HCT116 (cell line): ENCODE measurements around the gene DOCK1. TPM values are rescaled to one million over a fixed set of nuclear protein-coding genes. Genes with fewer than 3 reads are reported as not detected.

Source experiments
- ATAC-seq: fragments of 200-7000 bp; cut with Tn5 transposase; 2 replicates; pipeline ENCODE4 v1.9.1; 2020; ENCODE audit warnings: mild to moderate bottlenecking, moderate library complexity
- BruUV-seq: library from RNA; stranded (reverse); fragments of 400-500 nt; replicated peaks from 2 replicates; lab custom pipeline; 2021; lab: Mats Ljungman, UMichigan
- CTCF ChIA-PET: fragments of 300-600 bp; sonication (Branson Sonifier 250); formaldehyde crosslinking; loops from one replicate; lab custom pipeline; 2021; ENCODE audit warnings: antibody characterized with exemption; lab: Charles Lee
- POLR2A ChIA-PET: fragments of 300-600, 350-600 bp; sonication (Branson Sonifier 250); formaldehyde crosslinking; loops from one replicate; lab custom pipeline; 2021; ENCODE audit warnings: antibody characterized with exemption; lab: Charles Lee
- RAD21 ChIA-PET, 2 experiments: fragments of 300-600 bp; sonication (Branson Sonifier 250); formaldehyde crosslinking; loops; one replicate each; lab custom pipeline; 2023; ENCODE audit warnings: low total read pairs in 2 of 2; ENCODE audit not compliant: uncharacterized antibody in 2 of 2, unreplicated experiment in 2 of 2, low non-redundant PET in 1 of 2; lab: Charles Lee
- DNase-seq: peaks from one replicate; pipeline ENCODE4 v3.0.0-alpha.2; 2010; ENCODE audit warnings: low read depth, low spot score
- H2AFZ ChIP-seq: fragments of 200-600 bp; shearing (Covaris generic), sonication (generic); 2 replicates; pipeline ENCODE4 v1.6.1; 2017; ENCODE audit warnings: low read depth, mixed run types, mixed read lengths, antibody characterized with exemption, low read length; ENCODE audit not compliant: poor library complexity, severe bottlenecking
- H3K27ac ChIP-seq: 2 replicates; pipeline ENCODE4 v1.5.1; 2012; ENCODE audit warnings: low read depth, low read length
- H3K27me3 ChIP-seq: fragments of 200-600 bp; sonication (generic); 2 replicates; pipeline ENCODE4 v1.6.1; 2016; ENCODE audit warnings: mixed run types, low read length, mixed read lengths; ENCODE audit not compliant: insufficient read depth
- H3K36me3 ChIP-seq, 2 experiments: fragments of 200-500 bp in 1 of 2; fragments of 200-600 bp in 1 of 2; sonication (Bioruptor generic) in 1 of 2; sonication (generic) in 1 of 2; 2 replicates each; pipeline versions ENCODE4 v1.5.1 to v1.6.1; 2014 to 2016; ENCODE audit warnings: low read length in 2 of 2, inconsistent platforms in 1 of 2, mixed read lengths in 1 of 2, mixed run types in 1 of 2; ENCODE audit not compliant: insufficient read depth in 2 of 2, control insufficient read depth in 1 of 2
- H3K4me1 ChIP-seq, 2 experiments: fragments of 200-600 bp in 1 of 2; sonication (generic) in 1 of 2; 2 replicates each; pipeline versions ENCODE4 v1.5.1 to v1.6.1; 2012 to 2017; ENCODE audit warnings: low read length in 2 of 2, inconsistent platforms in 1 of 2, mild to moderate bottlenecking in 1 of 2, mixed read lengths in 1 of 2, mixed run types in 1 of 2, moderate library complexity in 1 of 2; ENCODE audit not compliant: insufficient read depth in 2 of 2, control insufficient read depth in 1 of 2
- H3K4me2 ChIP-seq: fragments of 200-600 bp; sonication (generic); 2 replicates; pipeline ENCODE4 v1.6.1; 2017; ENCODE audit warnings: mixed run types, low read length, mixed read lengths
- H3K4me3 ChIP-seq, 2 experiments: fragments of 200-600 bp in 1 of 2; sonication (generic) in 1 of 2; replicated peaks in 1 of 2; 2 replicates each; pipeline ENCODE4 v1.5.1; 2011 to 2016; ENCODE audit warnings: low read length in 2 of 2, control low read depth in 1 of 2, low read depth in 1 of 2, mild to moderate bottlenecking in 1 of 2, mixed read lengths in 1 of 2, mixed run types in 1 of 2
- H3K79me2 ChIP-seq: fragments of 200-600 bp; sonication (generic); 2 replicates; pipeline ENCODE4 v1.6.1; 2017; ENCODE audit warnings: mild to moderate bottlenecking, mixed run types, low read length, moderate library complexity, mixed read lengths; ENCODE audit not compliant: insufficient read depth
- H3K9ac ChIP-seq: fragments of 200-600 bp; sonication (generic); 2 replicates; pipeline ENCODE4 v1.6.1; 2016; ENCODE audit warnings: low read length, mixed read lengths
- H3K9me2 ChIP-seq: fragments of 200-600 bp; sonication (generic), shearing (Covaris generic); 2 replicates; pipeline ENCODE4 v1.6.1; 2017; ENCODE audit warnings: mixed run types, mild to moderate bottlenecking, moderate library complexity; ENCODE audit not compliant: insufficient read depth
- H3K9me3 ChIP-seq, 2 experiments: fragments of 200-500 bp in 1 of 2; fragments of 200-600 bp in 1 of 2; sonication (Bioruptor generic) in 1 of 2; sonication (generic) in 1 of 2; 2 replicates each; pipeline ENCODE4 v1.6.1; 2014 to 2017; ENCODE audit warnings: low read length in 2 of 2, mixed read lengths in 2 of 2, inconsistent platforms in 1 of 2, low read depth in 1 of 2, mild to moderate bottlenecking in 1 of 2, mixed run types in 1 of 2, moderate library complexity in 1 of 2; ENCODE audit not compliant: control insufficient read depth in 1 of 2, insufficient read depth in 1 of 2
- H4K20me1 ChIP-seq: fragments of 200-600 bp; sonication (generic), shearing (Covaris generic); 2 replicates; pipeline ENCODE4 v1.6.1; 2017; ENCODE audit warnings: mixed run types, mild to moderate bottlenecking, moderate library complexity; ENCODE audit not compliant: insufficient read depth
- CBX3 ChIP-seq: IDR thresholded peaks from 2 replicates; pipeline ENCODE4 v1.6.1; 2012; ENCODE audit warnings: low read depth
- ELF1 ChIP-seq: IDR thresholded peaks from 2 replicates; pipeline ENCODE4 v1.6.1; 2012; ENCODE audit warnings: low read depth, borderline replicate concordance
- EZH2phosphoT487 ChIP-seq: fragments of 200-600 bp; IDR thresholded peaks from 2 replicates; pipeline ENCODE4 v1.6.1; 2018; ENCODE audit warnings: antibody characterized with exemption, borderline replicate concordance
- REST ChIP-seq: IDR thresholded peaks from 2 replicates; pipeline ENCODE4 v1.6.1; 2012; ENCODE audit warnings: low read depth
- SRF ChIP-seq: IDR thresholded peaks from 2 replicates; pipeline ENCODE4 v1.6.1; 2012; ENCODE audit warnings: low read depth
- YY1 ChIP-seq: IDR thresholded peaks from 2 replicates; pipeline ENCODE4 v1.6.1; 2011; ENCODE audit warnings: low read length, low read depth, moderate library complexity, mild to moderate bottlenecking; ENCODE audit not compliant: insufficient replicate concordance; ENCODE audit errors: extremely low read depth
- ZFX ChIP-seq: fragments of 450-650 bp; IDR thresholded peaks from 2 replicates; pipeline ENCODE4 v1.6.1; 2017
- intact Hi-C: fragments of 100-400 bp; cut with micrococcal nuclease; formaldehyde crosslinking; loops from 2 replicates; pipeline ENCODE4 v1.10.0; 2022
- total RNA-seq: library from RNA; stranded (reverse); gene quantifications from one replicate; pipeline ENCODE4 v1.2.1, GENCODE V29; 2021; ENCODE audit not compliant: unreplicated experiment
- TF ChIP-seq, protein P1 (sequence below), 3 experiments: fragments of 200-600 bp in 1 of 3; sonication (generic) in 1 of 3; IDR thresholded peaks in 2 of 3; conservative IDR thresholded peaks in 1 of 3; 2 replicates each; pipeline ENCODE4 v1.5.1; 2012 to 2017; ENCODE audit warnings: low read depth in 2 of 3, low read length in 2 of 3, antibody characterized with exemption in 1 of 3, borderline replicate concordance in 1 of 3, control low read depth in 1 of 3, mild to moderate bottlenecking in 1 of 3, mixed read lengths in 1 of 3, mixed run types in 1 of 3, moderate library complexity in 1 of 3; ENCODE audit not compliant: insufficient read depth in 1 of 3

The DOCK1 gene
- total RNA-seq, 1 experiment from 2014 or later, result 46.5 TPM

GRCh38 chr10:127429601-127430312, 524.5 kb downstream of the DOCK1 start (continued):
- TF ChIP-seq REST (no peak), YY1 (no peak), ZFX (no peak), ELF1 (no peak), SRF (no peak), CBX3 (no peak)

DNA sequence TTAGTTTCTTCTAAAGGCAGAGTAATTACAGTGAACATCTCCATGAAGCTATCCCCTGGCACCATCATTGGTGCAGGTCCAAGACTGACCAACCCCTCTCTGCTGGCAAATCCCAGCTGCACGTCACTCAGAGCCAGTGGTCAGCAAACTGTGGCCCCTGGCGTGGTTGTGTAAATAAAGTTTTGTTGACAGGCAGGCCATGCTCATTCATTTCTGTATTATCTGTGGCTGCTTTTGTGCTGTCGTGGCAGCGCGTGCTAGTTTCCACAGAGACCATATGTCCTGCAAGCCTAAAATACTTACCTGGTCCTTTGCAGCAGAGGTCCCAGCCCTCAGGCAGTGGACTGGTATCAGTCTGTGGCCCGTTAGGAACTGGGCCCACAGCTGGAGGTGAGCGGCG, 526.3 kb downstream of the DOCK1 start:
- RAD21 ChIA-PET, result no interaction called here
- CTCF ChIA-PET, result no interaction called here
- POLR2A ChIA-PET, result no interaction called here

More for the DNA sequence above, 526.3 kb downstream of the DOCK1 start:
- H4K20me1 ChIP-seq, result no peaks in the 10 kb centered on the region
- no peaks in the 10 kb centered on the region for H3K9me3 ChIP-seq
- no peak overlapping the region for H3K4me2 ChIP-seq
- intact Hi-C loops, result no loop called here
- H3K9me2 ChIP-seq, result no peaks in the 10 kb centered on the region
- H3K27me3 ChIP-seq, result no peaks in the 10 kb centered on the region
- H3K36me3 ChIP-seq, result no peaks in the 10 kb centered on the region; a peak in 1 of 4 replicates
- no TSS peak for BruUV-seq
- H2AFZ ChIP-seq, result no peak overlapping the region
- no peak overlapping the region for H3K4me3 ChIP-seq
- H3K79me2 ChIP-seq, result no peaks in the 10 kb centered on the region
- H3K9ac ChIP-seq, result no peak overlapping the region
- TF ChIP-seq, protein P1, sequence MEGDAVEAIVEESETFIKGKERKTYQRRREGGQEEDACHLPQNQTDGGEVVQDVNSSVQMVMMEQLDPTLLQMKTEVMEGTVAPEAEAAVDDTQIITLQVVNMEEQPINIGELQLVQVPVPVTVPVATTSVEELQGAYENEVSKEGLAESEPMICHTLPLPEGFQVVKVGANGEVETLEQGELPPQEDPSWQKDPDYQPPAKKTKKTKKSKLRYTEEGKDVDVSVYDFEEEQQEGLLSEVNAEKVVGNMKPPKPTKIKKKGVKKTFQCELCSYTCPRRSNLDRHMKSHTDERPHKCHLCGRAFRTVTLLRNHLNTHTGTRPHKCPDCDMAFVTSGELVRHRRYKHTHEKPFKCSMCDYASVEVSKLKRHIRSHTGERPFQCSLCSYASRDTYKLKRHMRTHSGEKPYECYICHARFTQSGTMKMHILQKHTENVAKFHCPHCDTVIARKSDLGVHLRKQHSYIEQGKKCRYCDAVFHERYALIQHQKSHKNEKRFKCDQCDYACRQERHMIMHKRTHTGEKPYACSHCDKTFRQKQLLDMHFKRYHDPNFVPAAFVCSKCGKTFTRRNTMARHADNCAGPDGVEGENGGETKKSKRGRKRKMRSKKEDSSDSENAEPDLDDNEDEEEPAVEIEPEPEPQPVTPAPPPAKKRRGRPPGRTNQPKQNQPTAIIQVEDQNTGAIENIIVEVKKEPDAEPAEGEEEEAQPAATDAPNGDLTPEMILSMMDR (IDR thresholded peaks at IDR 0.05 in 2 of 3, conservative IDR thresholded peaks at IDR 0.05 in 1 of 3; ENCODE audit: borderline replicate concordance in 1 of 3, insufficient read depth in 1 of 3, low read depth in 2 of 3, low read length in 2 of 3), result no peak
- TF ChIP-seq EZH2phosphoT487, result no peak
- H3K27ac ChIP-seq, result no peak overlapping the region
- ATAC-seq (no peak), DNase-seq (no peak)
- H3K4me1 ChIP-seq, result no peaks in the 10 kb centered on the region
